ENCODE data around the gene R3HCC1L. TPM values are rescaled to one million over a fixed set of nuclear protein-coding genes. Genes with fewer than 3 reads are reported as not detected.

R3HCC1L gene
- total RNA-seq, 1 donor from 2014 or later = 14.4 TPM

DNA sequence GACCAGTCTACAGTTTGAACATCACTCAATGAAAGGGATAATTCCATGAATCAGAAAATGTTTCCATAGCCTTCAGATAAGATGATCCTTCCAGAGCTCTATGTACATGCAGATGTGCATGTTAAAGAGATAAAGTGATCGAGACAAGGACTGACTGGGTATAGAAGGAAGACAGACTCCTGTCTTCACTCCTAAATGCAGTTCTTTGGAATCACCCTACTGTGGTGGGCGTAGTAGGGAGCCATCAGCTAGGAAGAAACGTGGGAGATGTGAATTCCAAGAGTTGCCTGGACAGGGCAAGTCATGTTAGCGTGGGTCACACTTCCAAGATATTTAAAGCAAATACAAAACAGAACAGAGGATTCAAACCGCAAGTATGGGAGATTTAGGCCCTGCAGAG lies 109.7 kb downstream of the R3HCC1L start:
- no peak overlapping the region for H3K27ac ChIP-seq
- no peaks in the 10 kb centered on the region for H3K27me3 ChIP-seq (ENCODE audit: low read depth)
- H3K36me3 ChIP-seq = peaks cover 76% of the 10 kb centered on the region
- DNase-seq = no peak
- TF ChIP-seq, protein P1, sequence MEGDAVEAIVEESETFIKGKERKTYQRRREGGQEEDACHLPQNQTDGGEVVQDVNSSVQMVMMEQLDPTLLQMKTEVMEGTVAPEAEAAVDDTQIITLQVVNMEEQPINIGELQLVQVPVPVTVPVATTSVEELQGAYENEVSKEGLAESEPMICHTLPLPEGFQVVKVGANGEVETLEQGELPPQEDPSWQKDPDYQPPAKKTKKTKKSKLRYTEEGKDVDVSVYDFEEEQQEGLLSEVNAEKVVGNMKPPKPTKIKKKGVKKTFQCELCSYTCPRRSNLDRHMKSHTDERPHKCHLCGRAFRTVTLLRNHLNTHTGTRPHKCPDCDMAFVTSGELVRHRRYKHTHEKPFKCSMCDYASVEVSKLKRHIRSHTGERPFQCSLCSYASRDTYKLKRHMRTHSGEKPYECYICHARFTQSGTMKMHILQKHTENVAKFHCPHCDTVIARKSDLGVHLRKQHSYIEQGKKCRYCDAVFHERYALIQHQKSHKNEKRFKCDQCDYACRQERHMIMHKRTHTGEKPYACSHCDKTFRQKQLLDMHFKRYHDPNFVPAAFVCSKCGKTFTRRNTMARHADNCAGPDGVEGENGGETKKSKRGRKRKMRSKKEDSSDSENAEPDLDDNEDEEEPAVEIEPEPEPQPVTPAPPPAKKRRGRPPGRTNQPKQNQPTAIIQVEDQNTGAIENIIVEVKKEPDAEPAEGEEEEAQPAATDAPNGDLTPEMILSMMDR (IDR thresholded peaks at IDR 0.05) = no peak
- ATAC-seq = no peak
- no peaks in the 10 kb centered on the region for H3K9me3 ChIP-seq
- no peak overlapping the region for H3K4me3 ChIP-seq
- intact Hi-C loops (cut with DNase I) = no loop called here
- no peaks in the 10 kb centered on the region for H3K4me1 ChIP-seq

DNA sequence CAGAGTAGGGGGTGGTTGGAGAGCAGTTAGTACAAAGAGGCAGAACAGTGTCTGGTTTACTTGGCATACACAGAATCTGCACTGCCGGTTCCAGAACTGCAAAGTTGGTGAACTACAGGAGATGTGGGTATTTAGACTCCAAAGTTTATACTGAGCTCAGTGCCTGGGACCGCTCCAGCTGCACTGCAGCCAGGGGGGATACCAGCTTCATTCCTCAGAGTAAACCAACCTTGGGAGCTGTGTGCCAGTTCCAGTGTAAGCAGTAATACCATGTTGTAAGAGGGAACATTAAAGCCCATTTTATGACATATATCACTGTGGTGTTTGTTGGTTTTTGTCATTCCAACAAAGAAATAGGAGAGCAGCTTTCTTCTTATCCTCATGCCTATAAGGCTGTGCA lies 110.1 kb downstream of the R3HCC1L start:
- Histone ChIP-seq H3K4me3 (no peak overlapping the region), H3K4me1 (no peaks in the 10 kb centered on the region), H3K27me3 (ENCODE audit: low read depth) (no peaks in the 10 kb centered on the region), H3K9me3 (no peaks in the 10 kb centered on the region), H3K27ac (no peak overlapping the region), H3K36me3 (peaks cover 76% of the 10 kb centered on the region)
- TF ChIP-seq, protein P1 (IDR thresholded peaks at IDR 0.05) = no peak
- intact Hi-C loops (cut with DNase I) = no loop called here
- ATAC-seq (no peak), DNase-seq (no peak)

DNA sequence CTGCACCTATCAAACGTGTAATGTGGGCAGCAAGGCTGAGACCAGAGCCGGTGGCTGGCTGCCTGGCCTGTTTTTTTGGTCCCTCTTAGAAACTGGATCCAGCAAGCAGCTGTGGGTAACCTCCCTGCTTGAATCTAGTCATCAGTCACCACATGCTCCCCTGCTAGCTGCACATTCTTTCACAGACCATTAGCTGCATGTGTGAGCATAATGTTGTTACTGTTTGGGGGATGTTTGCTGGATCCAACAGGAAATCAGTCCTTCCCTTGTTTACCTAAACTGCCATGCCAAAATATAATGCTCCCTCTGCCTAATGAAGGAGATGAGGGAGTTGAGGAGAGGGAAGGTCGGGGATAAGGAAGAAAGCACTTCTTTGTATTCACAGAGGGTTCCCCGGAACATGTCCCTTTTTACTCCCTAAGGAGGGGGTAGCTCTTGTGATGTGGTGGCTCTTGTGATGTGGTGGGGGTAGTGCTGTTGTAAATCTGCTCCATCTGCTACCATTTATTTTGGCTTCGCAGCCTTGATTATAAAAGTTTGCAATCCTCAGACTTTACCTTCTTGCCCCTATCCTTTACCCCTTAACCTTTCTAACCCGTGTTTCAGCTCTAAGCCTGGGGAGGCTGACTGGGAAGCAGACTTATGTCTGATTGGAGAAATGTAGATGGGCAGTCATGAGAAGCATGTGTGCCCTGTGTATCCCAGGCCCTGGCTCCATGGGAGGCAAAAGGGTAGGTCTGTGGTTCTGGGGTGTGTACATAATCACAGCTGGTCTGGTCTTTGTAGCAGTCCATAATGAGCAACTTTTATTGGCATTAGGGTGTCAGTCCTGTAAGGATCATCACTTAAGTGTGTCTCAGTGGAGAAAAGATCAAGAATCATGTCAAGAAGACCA lies 112.7 kb downstream of the R3HCC1L start:
- Histone ChIP-seq H3K4me1 (no peaks in the 10 kb centered on the region), H3K9me3 (no peaks in the 10 kb centered on the region), H3K27me3 (ENCODE audit: low read depth) (no peaks in the 10 kb centered on the region), H3K36me3 (peaks cover 84% of the 10 kb centered on the region), H3K4me3 (no peak overlapping the region), H3K27ac (no peak overlapping the region)
- no peak for DNase-seq
- no peak for ATAC-seq
- intact Hi-C loops (cut with DNase I) = no loop called here
- TF ChIP-seq, protein P1 (IDR thresholded peaks at IDR 0.05) = no peak

DNA sequence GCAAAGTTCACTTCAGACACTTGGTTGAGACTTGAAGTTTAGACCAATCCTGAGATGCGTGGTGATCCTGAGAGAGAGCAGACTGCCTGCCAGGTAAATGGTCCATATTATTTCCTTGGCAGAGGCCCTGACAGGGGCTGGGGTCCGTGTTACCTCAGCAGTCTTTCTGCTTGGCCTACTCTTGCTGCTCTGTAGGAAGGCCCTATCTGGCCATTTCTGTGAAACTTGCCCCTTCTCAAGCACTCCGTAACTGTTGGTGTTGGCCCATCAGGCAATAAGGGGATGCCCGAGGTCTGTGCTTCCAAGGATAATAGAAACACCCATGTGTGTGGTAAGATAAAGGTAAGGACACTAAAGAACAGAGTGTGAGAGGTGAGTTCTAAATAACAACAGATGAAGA lies 113.6 kb downstream of the R3HCC1L start:
- H3K9me3 ChIP-seq = no peaks in the 10 kb centered on the region
- intact Hi-C loops (cut with DNase I) = no loop called here
- no peak overlapping the region for H3K27ac ChIP-seq
- no peak overlapping the region for H3K4me3 ChIP-seq
- TF ChIP-seq, protein P1 (IDR thresholded peaks at IDR 0.05) = no peak
- ATAC-seq = no peak
- no peak for DNase-seq
- H3K36me3 ChIP-seq = peaks cover 86% of the 10 kb centered on the region
- H3K27me3 ChIP-seq (ENCODE audit: low read depth) = no peaks in the 10 kb centered on the region
- H3K4me1 ChIP-seq = no peaks in the 10 kb centered on the region

DNA sequence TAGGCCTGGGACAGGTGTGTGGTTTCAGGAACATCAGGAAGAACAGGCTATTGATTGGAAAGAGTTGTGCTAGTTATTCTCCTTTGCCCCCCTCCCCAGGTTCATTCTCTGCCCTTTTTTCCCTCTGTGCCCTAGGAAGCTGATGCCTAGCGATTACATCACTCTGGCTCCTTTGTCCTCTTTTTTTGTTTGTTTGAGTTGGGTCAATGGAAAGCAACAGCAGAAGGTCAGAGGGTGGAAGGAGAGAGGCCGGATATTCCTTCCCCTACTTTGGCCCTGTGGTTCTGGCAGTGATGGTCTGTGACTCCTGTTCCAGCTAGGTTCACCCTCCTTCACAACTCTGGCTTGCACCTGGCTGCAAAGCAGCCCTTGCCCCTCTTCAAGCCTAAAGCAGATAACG lies 114.7 kb downstream of the R3HCC1L start:
- Histone ChIP-seq H3K27me3 (ENCODE audit: low read depth) (no peaks in the 10 kb centered on the region), H3K4me1 (no peaks in the 10 kb centered on the region), H3K4me3 (no peak overlapping the region), H3K9me3 (no peaks in the 10 kb centered on the region), H3K27ac (no peak overlapping the region), H3K36me3 (peaks cover 86% of the 10 kb centered on the region)
- DNase-seq (no peak), ATAC-seq (no peak)
- TF ChIP-seq, protein P1 (IDR thresholded peaks at IDR 0.05) = no peak
- intact Hi-C loops (cut with DNase I) = no loop called here

Data from lower lobe of right lung (tissue), 2 donors.